Measurements from ENCODE around the gene AGMAT. TPM values are rescaled to one million over a fixed set of nuclear protein-coding genes. Genes with fewer than 3 reads are reported as not detected.

The AGMAT gene
- total and polyA plus RNA-seq, 9 of the 15 experiments (the other 6 are each of a cell fraction or from before 2014, with no cell fraction given) = not detected

DNA sequence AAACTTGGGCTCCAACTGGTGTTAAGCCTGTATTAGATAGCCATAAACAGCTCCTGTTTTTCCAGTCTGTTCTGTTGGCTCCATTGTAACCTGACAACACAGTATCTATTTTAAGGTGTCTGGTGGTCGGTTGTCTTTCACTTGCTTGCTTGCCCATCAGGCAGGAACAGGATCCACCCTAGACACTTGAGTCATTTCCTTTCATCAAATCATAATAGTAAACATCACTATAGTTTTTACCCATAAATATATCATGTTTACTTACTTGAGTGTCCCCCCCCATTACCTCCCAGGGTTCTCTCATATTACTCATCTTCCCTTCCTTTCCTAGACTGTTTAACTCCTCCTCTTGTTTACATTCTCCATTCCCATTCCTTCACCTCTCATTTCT lies 35.3 kb upstream of the AGMAT start (continued):
- TF ChIP-seq PHTF2 (CRISPR knock-in tag; IDR thresholded peaks at IDR 0.05) = no peak
- no peak for TF ChIP-seq BCL6 (CRISPR knock-in tag; IDR thresholded peaks at IDR 0.05)
- no peak for TF ChIP-seq GATAD2A (IDR thresholded peaks at IDR 0.05)
- no peak for TF ChIP-seq ZBED1 (IDR thresholded peaks at IDR 0.05)
- no peak for TF ChIP-seq ASH1L (IDR thresholded peaks at IDR 0.05; ENCODE audit: borderline replicate concordance, low read depth, partially characterized antibody)
- TF ChIP-seq ZNF197 (CRISPR knock-in tag; IDR thresholded peaks at IDR 0.05; ENCODE audit: low read depth) = no peak
- no peak for TF ChIP-seq CBFB (CRISPR knock-in tag; IDR thresholded peaks at IDR 0.05)
- TF ChIP-seq EZH2 (IDR thresholded peaks at IDR 0.05; ENCODE audit: borderline replicate concordance, low read depth, low read length) = no peak
- peak; percentile 45 for TF ChIP-seq NCOR1 (IDR thresholded peaks at IDR 0.05)
- no peak for TF ChIP-seq PRMT5 (CRISPR knock-in tag; IDR thresholded peaks at IDR 0.05)
- TF ChIP-seq, protein P1, sequence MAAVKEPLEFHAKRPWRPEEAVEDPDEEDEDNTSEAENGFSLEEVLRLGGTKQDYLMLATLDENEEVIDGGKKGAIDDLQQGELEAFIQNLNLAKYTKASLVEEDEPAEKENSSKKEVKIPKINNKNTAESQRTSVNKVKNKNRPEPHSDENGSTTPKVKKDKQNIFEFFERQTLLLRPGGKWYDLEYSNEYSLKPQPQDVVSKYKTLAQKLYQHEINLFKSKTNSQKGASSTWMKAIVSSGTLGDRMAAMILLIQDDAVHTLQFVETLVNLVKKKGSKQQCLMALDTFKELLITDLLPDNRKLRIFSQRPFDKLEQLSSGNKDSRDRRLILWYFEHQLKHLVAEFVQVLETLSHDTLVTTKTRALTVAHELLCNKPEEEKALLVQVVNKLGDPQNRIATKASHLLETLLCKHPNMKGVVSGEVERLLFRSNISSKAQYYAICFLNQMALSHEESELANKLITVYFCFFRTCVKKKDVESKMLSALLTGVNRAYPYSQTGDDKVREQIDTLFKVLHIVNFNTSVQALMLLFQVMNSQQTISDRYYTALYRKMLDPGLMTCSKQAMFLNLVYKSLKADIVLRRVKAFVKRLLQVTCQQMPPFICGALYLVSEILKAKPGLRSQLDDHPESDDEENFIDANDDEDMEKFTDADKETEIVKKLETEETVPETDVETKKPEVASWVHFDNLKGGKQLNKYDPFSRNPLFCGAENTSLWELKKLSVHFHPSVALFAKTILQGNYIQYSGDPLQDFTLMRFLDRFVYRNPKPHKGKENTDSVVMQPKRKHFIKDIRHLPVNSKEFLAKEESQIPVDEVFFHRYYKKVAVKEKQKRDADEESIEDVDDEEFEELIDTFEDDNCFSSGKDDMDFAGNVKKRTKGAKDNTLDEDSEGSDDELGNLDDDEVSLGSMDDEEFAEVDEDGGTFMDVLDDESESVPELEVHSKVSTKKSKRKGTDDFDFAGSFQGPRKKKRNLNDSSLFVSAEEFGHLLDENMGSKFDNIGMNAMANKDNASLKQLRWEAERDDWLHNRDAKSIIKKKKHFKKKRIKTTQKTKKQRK (IDR thresholded peaks at IDR 0.05; ENCODE audit: borderline replicate concordance, low read depth, low read length) = no peak
- TF ChIP-seq MAZ (CRISPR knock-in tag; conservative IDR thresholded peaks at IDR 0.05 in 1 of 2, IDR thresholded peaks at IDR 0.05 in 1 of 2) = peak in 1 of 2 experiments; percentile 25; a peak in 1 of 4 replicates
- TF ChIP-seq DACH1 (IDR thresholded peaks at IDR 0.05; ENCODE audit: partially characterized antibody) = no peak
- TF ChIP-seq ETS2 (tag; IDR thresholded peaks at IDR 0.05; ENCODE audit: borderline replicate concordance, poor library complexity, severe bottlenecking) = no peak
- TF ChIP-seq ZNF696 (CRISPR knock-in tag; conservative IDR thresholded peaks at IDR 0.05) = no peak
- TF ChIP-seq NUFIP1 (IDR thresholded peaks at IDR 0.05; ENCODE audit: partially characterized antibody) = no peak
- TF ChIP-seq ZNF785 (CRISPR knock-in tag; IDR thresholded peaks at IDR 0.05) = no peak
- TF ChIP-seq, protein P2, sequence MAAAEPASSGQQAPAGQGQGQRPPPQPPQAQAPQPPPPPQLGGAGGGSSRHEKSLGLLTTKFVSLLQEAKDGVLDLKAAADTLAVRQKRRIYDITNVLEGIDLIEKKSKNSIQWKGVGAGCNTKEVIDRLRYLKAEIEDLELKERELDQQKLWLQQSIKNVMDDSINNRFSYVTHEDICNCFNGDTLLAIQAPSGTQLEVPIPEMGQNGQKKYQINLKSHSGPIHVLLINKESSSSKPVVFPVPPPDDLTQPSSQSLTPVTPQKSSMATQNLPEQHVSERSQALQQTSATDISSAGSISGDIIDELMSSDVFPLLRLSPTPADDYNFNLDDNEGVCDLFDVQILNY (CRISPR knock-in tag; IDR thresholded peaks at IDR 0.05) = no peak
- no peak for TF ChIP-seq CHD1 (IDR thresholded peaks at IDR 0.05; ENCODE audit: low read length)
- TF ChIP-seq, protein P3, sequence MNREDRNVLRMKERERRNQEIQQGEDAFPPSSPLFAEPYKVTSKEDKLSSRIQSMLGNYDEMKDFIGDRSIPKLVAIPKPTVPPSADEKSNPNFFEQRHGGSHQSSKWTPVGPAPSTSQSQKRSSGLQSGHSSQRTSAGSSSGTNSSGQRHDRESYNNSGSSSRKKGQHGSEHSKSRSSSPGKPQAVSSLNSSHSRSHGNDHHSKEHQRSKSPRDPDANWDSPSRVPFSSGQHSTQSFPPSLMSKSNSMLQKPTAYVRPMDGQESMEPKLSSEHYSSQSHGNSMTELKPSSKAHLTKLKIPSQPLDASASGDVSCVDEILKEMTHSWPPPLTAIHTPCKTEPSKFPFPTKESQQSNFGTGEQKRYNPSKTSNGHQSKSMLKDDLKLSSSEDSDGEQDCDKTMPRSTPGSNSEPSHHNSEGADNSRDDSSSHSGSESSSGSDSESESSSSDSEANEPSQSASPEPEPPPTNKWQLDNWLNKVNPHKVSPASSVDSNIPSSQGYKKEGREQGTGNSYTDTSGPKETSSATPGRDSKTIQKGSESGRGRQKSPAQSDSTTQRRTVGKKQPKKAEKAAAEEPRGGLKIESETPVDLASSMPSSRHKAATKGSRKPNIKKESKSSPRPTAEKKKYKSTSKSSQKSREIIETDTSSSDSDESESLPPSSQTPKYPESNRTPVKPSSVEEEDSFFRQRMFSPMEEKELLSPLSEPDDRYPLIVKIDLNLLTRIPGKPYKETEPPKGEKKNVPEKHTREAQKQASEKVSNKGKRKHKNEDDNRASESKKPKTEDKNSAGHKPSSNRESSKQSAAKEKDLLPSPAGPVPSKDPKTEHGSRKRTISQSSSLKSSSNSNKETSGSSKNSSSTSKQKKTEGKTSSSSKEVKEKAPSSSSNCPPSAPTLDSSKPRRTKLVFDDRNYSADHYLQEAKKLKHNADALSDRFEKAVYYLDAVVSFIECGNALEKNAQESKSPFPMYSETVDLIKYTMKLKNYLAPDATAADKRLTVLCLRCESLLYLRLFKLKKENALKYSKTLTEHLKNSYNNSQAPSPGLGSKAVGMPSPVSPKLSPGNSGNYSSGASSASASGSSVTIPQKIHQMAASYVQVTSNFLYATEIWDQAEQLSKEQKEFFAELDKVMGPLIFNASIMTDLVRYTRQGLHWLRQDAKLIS (CRISPR knock-in tag; IDR thresholded peaks at IDR 0.05) = no peak
- no peak for TF ChIP-seq RBFOX2 (IDR thresholded peaks at IDR 0.05; ENCODE audit: low read depth, low read length)
- peak; percentile 61 for TF ChIP-seq ETV5 (CRISPR knock-in tag; IDR thresholded peaks at IDR 0.05; ENCODE audit: low read depth)
- TF ChIP-seq ETV1 (tag; conservative IDR thresholded peaks at IDR 0.05; ENCODE audit: low read depth) = peak; percentile 51; the same call in 1 of the 2 replicates
- TF ChIP-seq ZNF695 (CRISPR knock-in tag; IDR thresholded peaks at IDR 0.05) = no peak

All from K562 (cell line).